ENCODE results near the gene ADNP. TPM values are rescaled to one million over a fixed set of nuclear protein-coding genes. Genes with fewer than 3 reads are reported as not detected.

The ADNP gene
- total RNA-seq, 1 donor from 2014 or later, result 66.4 TPM

DNA sequence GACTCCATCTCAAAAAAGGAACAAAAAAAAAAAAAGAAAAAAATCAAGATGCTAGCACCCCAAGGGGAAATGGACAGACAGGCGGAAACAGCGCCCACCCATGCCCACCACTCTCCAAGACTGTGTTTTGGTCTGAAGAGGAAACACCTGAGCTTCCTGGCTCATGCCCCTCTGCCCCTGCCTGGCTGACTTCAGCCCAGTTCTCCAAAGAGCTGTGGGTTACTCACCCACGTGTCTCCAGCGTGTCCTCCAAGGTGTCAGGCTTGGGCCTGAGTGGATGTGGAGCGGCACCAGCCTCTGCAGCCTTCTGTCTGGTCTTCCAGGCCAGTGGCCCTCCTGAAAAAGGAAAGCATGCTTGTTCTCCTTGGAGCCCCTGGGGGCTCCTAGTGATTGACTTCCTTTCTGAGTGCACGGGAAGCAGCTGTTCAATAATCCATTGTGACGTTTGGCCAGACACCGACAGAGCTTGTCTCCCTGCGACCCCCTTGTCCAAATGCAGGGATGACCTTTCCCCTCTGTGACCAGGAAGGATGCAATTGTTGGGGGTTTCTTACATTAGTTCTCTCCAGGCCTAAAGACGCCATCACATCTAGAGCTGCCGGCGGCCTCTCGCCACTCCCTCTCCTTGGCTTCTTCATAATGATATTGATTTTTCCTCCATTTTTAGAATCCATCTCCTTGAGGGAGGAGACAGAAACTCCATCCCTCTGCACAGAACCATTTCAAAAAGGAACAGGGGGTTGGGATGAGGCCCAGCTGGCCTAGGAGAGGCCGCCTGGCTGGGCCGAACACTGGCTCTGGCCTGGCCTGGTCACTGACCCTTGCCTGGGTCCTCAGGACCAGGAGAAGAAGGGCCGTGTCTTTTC is 58.4 kb downstream of the ADNP start:
- no peak for DNase-seq

DNA sequence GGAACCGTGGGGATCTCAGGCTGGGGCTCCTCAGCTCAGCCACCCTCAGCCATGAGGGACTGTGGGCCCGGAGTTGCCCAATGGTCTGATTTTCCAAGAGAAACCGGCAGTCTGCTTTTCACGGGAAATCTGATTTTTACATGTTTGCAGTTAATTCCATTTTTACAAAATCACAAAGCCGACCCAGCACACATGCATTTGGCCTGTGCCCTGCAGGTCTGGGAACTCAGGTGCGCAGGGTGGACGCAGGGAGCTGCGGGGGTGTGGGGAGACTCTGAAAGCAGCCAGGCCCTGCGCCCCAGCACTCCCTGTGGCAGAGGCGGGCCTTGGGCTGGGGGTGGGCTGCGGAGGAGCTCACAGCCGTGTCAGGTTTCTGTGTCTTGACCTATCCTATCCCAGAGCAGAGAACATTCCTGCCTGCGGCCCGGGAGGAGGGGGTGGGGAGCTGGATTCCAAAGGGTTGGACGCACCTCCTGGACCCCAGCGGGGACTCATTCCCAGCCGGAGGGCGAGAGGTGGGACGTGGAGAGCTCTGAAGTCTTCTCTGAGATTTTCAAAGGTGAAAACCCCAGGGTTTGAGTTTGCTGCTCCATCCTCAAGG is 60.6 kb downstream of the ADNP start:
- peak; percentile 73 for DNase-seq

- DNase-seq, result no peak
Measured at GRCh38 chr20:50868509-50869495, 62.4 kb downstream of the ADNP start.

DNA sequence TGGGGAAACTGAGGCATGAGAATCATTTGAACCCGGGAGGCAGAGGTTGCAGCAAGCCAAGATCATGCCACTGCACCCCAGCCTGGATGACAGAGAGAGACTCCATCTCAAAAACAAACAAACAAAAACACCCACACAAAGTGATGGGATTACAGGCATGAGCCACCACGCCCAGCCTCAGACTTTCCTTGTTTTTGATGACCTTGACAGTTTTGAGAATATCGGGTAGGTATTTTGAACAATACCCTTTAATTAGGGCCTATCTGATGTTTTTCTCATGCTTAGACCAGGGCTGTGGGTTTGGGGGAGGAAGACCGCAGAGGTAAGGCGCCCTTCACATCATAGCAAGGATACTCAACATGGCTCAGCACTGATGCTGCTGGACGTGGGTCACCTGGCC is 63.4 kb downstream of the ADNP start:
- DNase-seq, result no peak

DNA sequence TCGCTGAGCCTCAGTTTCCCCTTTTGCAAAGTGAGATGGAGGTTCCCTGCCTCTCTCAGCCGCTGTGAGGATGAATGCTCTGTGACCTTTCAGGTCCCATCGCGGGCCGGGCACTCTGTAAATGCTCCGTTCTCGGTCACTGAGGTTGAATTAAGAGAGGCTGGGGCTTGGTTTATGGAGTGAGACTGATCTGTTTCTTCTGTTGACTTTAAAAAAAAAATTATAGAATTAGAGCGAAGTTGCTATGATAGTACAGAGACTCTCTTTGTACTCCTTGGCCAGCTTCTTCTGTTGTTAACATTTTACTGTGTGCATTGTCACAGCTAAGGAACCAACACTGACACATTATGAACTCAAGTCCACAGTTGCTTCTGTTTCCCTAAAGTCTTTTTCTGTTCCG is 64.4 kb downstream of the ADNP start:
- no peak for DNase-seq

DNA sequence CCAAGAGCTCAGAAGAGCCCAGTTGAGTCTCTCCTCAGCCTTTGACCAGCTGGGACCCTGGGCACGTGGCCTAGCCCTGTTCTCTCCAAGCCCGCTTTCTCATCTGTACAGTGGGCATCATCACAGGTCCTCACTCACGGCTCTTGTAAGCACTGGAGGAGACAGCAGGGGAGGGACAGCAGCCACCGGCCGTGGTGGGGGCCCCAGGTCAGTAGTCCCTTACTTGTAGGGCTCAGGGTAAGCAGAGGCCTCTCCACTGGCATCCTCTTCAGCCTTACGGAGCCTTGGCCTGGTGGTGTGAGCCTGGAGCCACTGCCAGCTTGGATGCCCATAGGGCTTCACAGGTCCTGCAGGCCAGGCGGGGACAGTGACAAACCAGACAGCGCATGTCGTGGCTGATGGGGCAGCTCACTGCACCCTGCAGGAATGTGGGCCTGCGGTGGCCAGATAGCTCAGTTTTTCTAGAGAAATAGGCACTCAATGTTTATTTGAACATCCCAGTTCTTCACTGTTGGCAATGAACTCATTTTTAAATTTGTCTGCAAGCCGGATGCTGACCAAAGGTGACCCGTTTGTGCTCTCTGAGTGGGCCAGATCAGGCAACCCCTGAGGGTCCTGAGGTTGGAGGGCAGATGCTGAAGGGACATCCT is 65.1 kb downstream of the ADNP start:
- DNase-seq, result no peak

GRCh38 chr20:50865591-50865990 is 65.6 kb downstream of the ADNP start:
- DNase-seq, result no peak

DNA sequence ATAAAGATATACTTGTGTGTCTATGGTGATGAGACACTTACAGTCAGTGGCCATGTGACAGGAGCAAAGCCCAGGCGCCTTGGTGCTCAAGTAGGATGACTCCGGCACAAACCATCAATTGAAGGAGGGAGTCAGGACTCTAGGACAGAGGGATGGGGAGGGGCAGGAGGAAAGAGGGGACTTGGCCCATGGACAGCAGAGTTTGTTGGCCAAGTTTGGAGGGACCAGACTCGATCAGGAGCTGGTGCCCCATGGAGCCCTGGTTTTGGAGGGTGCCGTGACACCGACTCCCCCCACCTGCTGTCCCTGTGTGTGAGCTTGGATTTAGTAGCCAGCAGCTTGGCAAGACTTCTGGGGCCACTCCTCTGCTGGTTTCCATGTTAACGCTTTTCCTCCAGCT is 66.1 kb downstream of the ADNP start:
- DNase-seq, result no peak

DNA sequence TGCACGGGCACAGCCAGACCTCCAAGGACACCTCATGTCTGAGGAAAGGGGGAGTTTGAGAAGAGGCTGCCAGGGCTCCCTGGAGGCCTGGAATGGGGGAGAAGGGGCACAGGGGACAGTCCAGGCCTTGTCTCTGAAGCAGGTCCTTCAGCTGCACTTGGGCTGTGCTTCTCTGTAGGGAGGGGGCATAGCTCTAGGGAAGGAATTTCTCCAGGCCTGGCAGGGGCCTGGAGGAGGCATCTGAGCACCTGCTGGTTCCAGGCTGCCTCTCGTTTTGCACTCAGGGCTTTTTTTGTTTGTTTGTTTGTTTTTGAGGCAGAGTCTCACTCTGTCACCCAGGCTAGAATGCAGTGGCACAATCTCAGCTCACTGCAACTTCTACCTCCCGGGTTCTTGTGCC is 68.7 kb downstream of the ADNP start:
- DNase-seq, result no peak

GRCh38 chr20:50861012-50861411 is 70.2 kb downstream of the ADNP start:
- DNase-seq, result no peak

DNA sequence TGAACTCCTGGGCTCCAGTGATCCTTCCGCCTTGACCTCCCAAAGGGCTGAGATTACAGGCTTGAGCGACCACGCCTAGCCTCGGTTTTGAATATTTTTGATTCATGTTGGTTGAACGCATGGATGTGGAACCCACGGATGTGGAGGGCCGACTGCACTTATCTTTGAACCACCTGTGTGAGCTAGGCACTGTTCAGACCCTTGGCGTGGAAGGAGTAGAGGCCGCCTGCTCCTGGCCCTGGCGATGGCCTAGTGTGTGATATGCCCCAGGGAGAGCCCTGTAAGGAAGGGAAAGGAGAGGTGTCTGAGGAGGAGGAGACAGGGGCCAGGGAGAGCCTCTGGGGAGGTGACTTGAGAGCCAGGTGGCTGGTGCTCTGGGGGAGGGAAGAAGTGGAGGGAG is 72.1 kb downstream of the ADNP start:
- DNase-seq, result no peak

DNA sequence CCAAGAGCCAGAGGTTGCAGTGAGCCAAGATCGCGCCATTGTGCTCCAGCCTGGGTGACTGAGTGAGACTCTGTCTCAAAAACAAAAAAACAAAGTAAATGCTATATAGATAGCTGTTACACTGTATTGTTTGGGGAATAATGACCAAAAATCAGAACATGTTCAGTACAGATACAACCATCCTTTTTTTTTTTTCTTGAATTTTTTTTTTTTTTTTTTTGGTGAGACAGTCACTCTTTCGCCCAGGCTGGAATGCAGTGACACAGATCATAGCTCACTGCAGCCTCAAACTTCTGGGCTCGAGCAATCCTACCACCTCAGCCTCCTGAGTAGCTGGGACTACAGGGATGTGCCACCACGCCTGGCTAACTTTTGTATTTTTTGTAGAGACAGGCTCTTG is 72.7 kb downstream of the ADNP start:
- DNase-seq, result no peak

DNA sequence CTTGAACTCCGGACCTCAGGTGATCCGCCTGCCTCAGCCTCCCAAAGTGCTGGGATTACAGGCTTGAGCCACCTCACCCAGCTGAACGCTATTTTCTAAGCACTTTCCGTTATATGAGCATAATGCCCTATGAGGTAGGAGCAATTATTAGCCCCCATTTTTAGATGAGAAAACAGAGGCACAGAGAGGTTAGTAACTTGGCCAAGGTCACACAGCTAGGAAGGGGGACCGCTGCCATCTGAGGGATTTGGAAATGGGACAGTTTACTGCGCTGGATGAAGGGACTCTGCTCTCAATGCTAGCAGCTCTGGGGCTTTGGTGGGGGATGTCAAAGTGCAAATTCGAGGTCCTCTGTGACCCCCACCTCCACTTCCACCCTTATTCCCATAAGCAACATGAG is 73.9 kb downstream of the ADNP start:
- no peak for DNase-seq

DNA sequence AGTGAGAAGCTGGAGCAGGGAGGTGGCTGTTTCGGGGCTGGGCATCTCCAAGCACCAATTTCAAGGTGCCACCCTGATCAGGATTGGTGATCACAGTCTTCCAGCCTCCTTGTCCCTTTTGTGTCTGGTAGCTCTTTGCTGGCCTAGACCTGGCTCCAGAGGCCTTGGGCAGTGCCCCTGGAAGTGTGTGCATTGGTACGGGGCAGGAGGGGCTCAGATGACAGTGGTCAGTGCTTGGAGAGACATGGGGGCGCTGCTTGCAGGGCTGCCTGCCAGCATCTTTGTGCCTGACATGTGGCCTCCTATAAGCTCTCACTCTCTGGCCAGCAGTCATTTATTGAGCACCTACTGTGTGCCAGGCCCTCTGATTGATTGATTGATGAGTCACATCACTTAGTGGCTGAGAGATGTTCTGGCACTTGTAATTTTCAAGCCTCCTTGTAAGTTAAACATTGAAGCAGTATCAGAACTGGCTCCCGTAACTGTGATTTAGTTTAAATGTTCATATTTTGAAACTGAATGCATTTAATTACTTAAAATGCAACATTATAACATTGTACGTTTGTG is 74.7 kb downstream of the ADNP start:
- no peak for DNase-seq

- DNase-seq, result no peak
Measured at GRCh38 chr20:50855498-50856474, 75.5 kb downstream of the ADNP start.

- DNase-seq, result no peak
Measured at GRCh38 chr20:50854506-50855249, 76.6 kb downstream of the ADNP start.

DNA sequence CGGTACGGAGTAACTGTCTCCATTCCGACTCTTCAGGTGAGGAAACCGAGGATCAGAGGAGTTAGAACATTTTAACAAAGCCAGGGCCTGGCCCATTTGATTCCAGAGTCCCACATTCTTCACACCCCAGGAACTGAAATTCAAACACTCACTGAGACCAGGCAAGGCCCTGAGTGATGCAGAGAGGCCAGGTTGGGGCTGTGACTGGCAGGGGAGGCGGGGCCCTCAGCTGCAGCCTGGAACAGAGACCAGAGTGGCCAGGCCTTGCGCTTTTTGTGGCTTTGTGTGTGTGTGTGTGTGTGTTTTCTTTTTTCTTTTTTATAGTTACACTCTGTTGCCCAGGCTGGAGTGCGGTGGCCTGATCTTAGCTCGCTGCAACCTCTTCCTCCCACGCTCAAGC is 79.2 kb downstream of the ADNP start:
- no peak for DNase-seq

DNA sequence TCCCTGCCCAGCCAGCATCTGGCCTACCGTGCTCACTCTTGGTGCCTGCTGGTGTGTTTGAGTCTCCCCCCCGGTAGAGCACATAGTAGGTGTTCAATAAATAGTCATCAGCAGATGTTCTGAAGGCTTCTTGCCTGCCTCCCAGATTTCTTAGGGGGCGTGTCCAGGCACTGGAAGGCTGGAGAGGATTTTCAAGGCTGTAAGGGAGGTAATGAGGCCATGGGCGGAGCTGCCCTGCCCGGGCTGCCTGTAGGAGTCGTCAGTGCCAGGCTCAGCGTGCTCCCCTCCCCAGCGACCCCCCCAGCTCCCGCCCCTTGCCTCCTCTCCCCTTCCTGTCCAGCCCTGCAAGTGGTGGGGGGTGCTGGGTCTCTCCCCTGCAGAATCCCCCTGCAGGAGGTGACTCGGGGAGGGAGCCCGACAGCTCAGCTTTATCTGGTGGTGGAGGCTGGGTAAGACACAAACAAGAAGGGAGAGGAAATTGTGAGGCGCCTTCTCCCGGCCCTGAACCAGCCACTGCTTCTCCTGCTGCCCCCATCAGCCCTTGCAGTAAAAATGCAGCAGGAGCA is 80.4 kb downstream of the ADNP start:
- no peak for DNase-seq

DNA sequence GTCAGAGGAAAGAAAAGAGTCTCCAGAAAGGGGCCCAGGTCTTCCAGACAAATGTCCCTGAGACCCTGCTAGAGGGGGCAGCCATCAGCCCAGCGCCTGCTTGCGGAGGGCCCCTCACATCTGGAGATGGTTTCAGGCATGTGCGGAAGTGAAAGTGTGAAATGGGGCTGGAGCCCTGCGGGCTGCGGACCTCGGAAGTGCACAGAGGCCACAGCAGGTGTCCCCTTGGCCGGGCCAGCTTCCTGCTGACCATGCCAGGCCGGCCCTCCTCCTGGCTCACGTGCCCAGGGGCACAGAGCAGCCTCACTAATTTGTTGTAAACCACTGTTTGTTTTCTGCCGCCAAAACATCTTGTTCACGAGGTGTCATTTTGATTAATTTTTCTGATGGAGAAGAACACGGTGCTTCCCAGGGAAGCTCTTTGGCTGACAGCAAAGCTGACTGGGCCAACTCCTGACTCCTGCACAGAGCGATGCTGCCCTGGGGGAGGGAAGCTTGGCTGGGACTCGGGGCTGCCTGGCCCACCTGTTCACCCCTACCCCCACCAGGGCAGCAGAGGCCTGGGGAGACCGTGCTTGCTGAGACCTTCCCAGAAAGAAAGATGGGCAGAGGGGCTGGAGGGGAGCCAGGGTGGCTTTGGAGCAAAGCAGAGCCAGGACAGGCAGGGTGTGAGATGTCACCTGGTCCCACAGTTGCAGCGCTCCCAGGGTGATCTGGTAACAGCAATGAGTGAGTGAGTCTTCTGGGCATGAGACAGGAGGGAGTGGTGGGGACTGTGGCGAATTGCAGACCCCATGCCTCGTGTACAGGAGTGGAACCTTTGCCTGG is 82.2 kb downstream of the ADNP start:
- peak; percentile 45 for DNase-seq
